Stimulated activated CD4-positive, alpha-beta T cell treated with anti-CD3 and anti-CD28 coated beads, Interleukin-1b, Interleukin-23, amount 100 ng/mL, for 4 hours (primary cell): ENCODE data around the gene B9D1.

Source experiments
- DNase-seq, 2 donors: peaks; one replicate each; pipeline ENCODE4 v3.0.0-alpha.2; 2020; ENCODE audit warnings: low read depth in 2 of 2

B9D1 gene

GRCh38 chr17:19303367-19303776, 59.2 kb downstream of the B9D1 start:
- DNase-seq: no peak

GRCh38 chr17:19302791-19303331, 59.7 kb downstream of the B9D1 start:
- DNase-seq: no peak

- no peak for DNase-seq
These were observed 60.5 kb downstream of the B9D1 start for GRCh38 chr17:19301973-19302372.

- no peak for DNase-seq
These were observed 61.1 kb downstream of the B9D1 start for GRCh38 chr17:19301274-19301951.

GRCh38 chr17:19299866-19300265, 62.7 kb downstream of the B9D1 start:
- no peak for DNase-seq

GRCh38 chr17:19299214-19299747, 63.2 kb downstream of the B9D1 start:
- DNase-seq: no peak

- DNase-seq: no peak
These were observed 63.8 kb downstream of the B9D1 start for GRCh38 chr17:19298569-19299213.

- DNase-seq: no peak
These were observed 65.4 kb downstream of the B9D1 start for GRCh38 chr17:19296786-19297778.

- DNase-seq: no peak
These were observed 66.9 kb downstream of the B9D1 start for GRCh38 chr17:19295473-19296135.

- no peak for DNase-seq
These were observed 68.1 kb downstream of the B9D1 start for GRCh38 chr17:19294443-19294842.
